ENCODE measurements around the gene NPHS1. TPM values are rescaled to one million over a fixed set of nuclear protein-coding genes. Genes with fewer than 3 reads are reported as not detected.

Gene NPHS1
- total RNA-seq, 1 donor = not detected

DNA sequence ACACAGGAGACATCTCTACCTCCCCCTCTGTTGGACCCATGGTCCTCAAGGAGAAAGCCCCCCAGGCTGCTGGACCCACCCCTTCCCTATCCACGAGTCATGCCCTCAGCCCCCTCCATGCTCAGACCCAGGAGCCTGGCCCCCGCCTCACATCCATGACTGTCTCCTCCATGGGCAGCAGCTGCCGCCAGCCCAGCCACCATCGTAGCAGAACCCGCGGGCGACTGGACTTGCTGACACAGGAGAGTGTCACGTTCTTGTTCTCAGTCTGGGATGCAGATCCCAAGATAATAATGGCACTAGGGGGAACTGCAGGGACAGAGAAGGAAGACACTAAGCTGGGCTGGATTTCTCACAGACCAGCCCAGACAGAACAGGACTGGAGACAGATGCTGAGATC, 3.8 kb downstream of the NPHS1 start:
- no peak for DNase-seq (ENCODE audit: low read depth)
- H3K4me3 ChIP-seq (ENCODE audit: low read depth, low read length) = no peak overlapping the region
- TF ChIP-seq, protein P1, sequence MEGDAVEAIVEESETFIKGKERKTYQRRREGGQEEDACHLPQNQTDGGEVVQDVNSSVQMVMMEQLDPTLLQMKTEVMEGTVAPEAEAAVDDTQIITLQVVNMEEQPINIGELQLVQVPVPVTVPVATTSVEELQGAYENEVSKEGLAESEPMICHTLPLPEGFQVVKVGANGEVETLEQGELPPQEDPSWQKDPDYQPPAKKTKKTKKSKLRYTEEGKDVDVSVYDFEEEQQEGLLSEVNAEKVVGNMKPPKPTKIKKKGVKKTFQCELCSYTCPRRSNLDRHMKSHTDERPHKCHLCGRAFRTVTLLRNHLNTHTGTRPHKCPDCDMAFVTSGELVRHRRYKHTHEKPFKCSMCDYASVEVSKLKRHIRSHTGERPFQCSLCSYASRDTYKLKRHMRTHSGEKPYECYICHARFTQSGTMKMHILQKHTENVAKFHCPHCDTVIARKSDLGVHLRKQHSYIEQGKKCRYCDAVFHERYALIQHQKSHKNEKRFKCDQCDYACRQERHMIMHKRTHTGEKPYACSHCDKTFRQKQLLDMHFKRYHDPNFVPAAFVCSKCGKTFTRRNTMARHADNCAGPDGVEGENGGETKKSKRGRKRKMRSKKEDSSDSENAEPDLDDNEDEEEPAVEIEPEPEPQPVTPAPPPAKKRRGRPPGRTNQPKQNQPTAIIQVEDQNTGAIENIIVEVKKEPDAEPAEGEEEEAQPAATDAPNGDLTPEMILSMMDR (IDR thresholded peaks at IDR 0.05; ENCODE audit: insufficient read depth, low read length) = no peak

DNA sequence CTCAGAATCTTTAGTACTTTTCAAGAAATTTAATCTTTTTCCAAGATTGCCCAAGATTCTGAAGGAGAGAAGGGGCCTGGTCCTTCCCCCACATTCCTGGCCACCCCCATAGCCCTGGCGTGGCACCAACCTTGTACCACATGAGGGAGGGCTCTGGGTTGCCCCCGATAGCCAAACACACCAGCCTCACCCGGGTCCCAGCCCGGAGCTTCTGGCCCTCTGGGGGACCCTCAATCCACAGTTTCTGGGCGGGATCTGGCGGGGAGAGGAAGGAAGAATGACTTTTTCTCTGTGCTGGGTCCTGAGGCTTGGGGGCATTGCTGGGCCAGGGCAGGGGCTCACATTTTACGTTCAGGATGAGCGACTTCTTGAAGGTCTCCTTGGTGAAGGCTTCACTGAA, 4.4 kb downstream of the NPHS1 start:
- no peak for DNase-seq (ENCODE audit: low read depth)
- TF ChIP-seq, protein P1 (IDR thresholded peaks at IDR 0.05; ENCODE audit: insufficient read depth, low read length) = no peak
- no peak overlapping the region for H3K4me3 ChIP-seq (ENCODE audit: low read depth, low read length)

DNA sequence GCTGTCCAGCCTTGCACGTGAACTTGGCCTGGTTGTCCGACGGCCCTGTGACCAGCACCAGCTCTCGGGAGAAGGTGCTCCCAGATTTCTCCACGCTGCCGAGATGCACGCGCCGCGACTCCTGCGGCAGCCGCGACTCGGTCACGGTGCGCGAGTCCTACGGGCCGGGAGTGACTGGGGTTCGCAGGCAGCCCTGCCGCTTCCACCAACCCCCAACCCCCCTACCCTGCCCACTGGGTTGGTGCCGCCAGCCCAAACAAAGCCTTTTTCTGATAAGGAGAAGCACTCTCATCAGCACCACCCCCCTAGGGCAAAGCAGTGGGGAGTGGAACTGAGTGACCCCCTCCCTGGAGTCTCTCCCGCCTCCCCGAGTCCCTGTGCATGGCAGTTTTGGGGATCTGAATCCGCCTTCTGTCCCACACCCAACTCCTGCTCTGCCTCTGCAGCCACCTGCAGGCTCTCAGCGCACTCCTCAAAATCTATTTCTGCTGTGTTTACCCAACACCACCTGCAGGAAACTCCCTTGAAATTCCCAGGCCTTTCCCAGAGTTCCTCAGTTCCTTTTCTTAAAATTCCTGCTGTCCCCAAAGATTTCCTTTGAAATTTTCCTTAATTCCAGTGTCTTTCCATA, 6.2 kb downstream of the NPHS1 start:
- TF ChIP-seq, protein P1 (IDR thresholded peaks at IDR 0.05; ENCODE audit: insufficient read depth, low read length) = no peak
- no peak overlapping the region for H3K4me3 ChIP-seq (ENCODE audit: low read depth, low read length)
- no peak for DNase-seq (ENCODE audit: low read depth)

DNA sequence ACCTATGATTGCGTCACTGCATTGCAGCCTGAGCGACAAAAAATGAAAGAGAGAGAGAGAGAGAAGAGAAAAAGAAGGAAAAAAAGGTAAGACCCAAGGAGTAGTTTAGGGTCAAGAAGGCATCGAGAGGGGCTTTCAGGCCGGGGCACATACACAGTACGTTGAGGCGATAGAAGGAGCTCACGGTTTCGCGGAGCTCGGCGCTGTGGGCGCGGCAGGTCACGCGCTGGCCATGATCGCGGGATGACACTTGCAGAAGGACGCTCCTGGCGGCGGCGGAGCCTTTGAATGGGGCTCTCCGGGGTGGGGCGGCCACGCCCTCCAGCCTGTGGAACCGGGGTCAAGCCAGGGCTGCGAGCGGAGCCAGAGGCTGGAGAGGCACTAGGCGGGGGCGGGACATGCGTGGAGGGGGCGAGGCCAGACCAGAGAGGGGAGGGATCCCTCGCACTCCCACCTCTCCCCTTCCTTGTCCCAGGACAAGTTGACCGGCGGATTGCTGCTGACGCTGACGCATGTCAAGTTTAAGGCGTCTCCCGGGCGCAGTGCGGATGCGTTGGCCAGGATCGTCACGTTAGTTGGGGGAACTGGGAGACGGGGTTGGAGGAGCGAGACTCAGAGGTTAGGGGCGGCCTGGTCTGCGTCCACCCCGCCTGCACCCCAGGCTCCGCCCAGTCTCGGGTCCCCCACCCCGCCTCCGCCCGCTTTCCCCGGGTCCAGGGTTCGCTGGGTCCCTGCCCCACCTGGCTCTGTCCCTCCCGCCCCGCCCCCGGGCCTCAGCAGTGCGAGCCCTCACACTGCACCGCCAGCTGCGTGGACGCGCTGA, 6.9 kb downstream of the NPHS1 start:
- DNase-seq (ENCODE audit: low read depth) = no peak
- no peak overlapping the region for H3K4me3 ChIP-seq (ENCODE audit: low read depth, low read length)
- TF ChIP-seq, protein P1 (IDR thresholded peaks at IDR 0.05; ENCODE audit: insufficient read depth, low read length) = no peak

DNA sequence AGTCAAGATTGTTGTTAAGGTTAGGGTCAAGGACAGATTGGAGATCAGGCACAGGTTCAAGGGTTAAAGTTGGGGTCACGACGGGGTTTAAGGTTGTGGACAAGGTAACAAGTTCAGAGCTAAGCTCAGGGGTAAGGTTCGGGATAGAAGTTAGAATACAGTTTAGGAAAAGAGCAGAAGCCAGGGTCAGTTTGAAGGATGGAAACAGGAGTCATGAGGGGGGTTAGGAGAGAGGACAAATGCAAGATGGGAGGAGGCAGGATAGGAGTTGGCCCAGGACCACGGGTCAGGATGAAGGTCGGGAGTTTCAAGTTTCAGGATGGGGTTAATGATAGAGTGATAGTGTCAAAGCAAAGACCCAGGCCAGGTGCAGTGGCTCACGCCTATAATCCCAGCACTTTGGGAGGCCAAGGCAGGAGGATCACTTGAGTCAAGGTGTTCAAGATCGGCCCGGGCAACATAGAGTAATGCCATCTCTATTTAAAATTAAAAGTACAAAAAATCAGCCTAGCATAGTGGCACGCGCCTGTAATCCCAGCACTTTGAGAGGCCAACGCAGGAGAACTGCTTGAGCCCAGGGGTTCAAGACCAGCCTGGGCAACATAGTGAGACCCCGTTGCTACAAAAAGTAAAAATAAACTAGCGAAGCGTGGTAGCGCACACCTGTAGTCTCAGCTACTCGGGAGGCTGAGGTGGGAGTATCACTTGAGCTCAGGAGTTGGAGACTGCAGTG, 7.7 kb downstream of the NPHS1 start:
- TF ChIP-seq, protein P1 (IDR thresholded peaks at IDR 0.05; ENCODE audit: insufficient read depth, low read length) = no peak
- H3K4me3 ChIP-seq (ENCODE audit: low read depth, low read length) = no peak overlapping the region
- no peak for DNase-seq (ENCODE audit: low read depth)

DNA sequence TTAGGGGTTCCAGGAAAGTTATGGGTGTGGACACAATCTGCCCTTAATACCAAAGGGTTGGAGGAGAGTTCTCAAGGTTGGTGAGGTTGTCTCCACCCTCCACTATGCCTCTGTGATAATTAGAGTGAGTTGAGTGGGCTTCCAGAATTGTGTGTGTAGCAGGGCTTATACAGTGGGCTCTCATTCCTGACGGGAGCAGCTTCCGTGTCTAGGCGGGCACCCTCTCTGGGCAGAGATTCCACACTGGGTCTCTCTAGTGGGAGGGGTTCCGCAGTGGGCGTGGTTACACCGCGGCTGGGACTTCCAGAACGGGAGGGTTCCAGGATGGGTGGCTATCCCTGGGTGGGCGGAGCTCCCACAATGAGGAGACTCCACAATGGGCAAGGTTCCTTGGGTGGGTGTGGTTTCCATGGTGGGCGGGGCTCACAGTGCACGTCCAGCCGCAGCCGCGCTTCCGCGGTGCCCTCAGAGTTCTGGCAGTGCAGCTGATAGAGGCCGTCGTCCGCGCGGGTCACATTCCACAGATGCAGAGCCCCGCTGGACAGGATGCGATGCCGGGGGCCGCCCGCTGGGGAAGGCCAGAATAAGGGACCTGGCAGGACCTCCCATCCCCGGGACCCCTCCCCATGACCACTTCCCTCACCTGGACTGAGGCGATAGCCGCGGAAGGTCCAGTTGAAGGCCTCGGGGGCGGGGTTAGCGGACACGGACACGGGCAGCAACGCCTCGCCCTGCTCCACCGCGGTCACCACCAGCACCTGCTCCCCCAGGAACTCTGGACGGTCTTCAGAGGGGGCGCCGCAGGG, 8.4 kb downstream of the NPHS1 start:
- DNase-seq (ENCODE audit: low read depth) = no peak
- TF ChIP-seq, protein P1 (IDR thresholded peaks at IDR 0.05; ENCODE audit: insufficient read depth, low read length) = no peak
- H3K4me3 ChIP-seq (ENCODE audit: low read depth, low read length) = no peak overlapping the region
